HEK293 (cell line): ENCODE results near the gene SIRPB2.

ENCODE experiments used
- CTCF ChIA-PET: fragments of 350-600 bp; formaldehyde crosslinking; extraction: SDS; loops from one replicate; lab custom pipeline; 2021; ENCODE audit warnings: antibody characterized with exemption; lab: Yijun Ruan, JAX
- POLR2A ChIA-PET: fragments of 300-600 bp; formaldehyde crosslinking; extraction: SDS; loops from one replicate; lab custom pipeline; 2020; ENCODE audit warnings: antibody characterized with exemption, inconsistent platforms; lab: Yijun Ruan, JAX
- H3K27ac ChIP-seq: fragments of 200-500 bp; sonication (Bioruptor generic); 2 replicates; pipeline ENCODE4 v1.5.1; 2014; ENCODE audit warnings: low read depth, low read length, control low read depth, inconsistent platforms; ENCODE audit errors: extremely low read depth
- H3K36me3 ChIP-seq, 2 experiments: fragments of 200-500 bp in 1 of 2; sonication (Bioruptor generic) in 1 of 2; 1 replicate in 1 of 2; 2 replicates in 1 of 2; pipeline ENCODE4 v1.5.1; 2014 to 2017; ENCODE audit warnings: inconsistent platforms in 2 of 2, low read length in 2 of 2; ENCODE audit not compliant: control insufficient read depth in 2 of 2, insufficient read depth in 1 of 2
- H3K4me1 ChIP-seq: fragments of 200-500 bp; sonication (Bioruptor generic); 2 replicates; pipeline ENCODE4 v1.5.1; 2014; ENCODE audit warnings: mild to moderate bottlenecking, low read length, inconsistent platforms; ENCODE audit not compliant: control insufficient read depth, insufficient read depth
- H3K4me3 ChIP-seq: 2 replicates; pipeline ENCODE4 v1.5.1; 2011; ENCODE audit warnings: low read depth, mild to moderate bottlenecking, control low read depth, low read length, moderate library complexity
- H3K9me3 ChIP-seq: fragments of 200-500 bp; sonication (Bioruptor generic); 2 replicates; pipeline ENCODE4 v1.5.1; 2014; ENCODE audit warnings: low read depth, low read length, inconsistent platforms; ENCODE audit not compliant: control insufficient read depth, insufficient read depth
- ATF2 ChIP-seq: fragments of 450-650 bp; formaldehyde crosslinking; IDR thresholded peaks from 2 replicates; pipeline ENCODE4 v1.5.1; 2016; ENCODE audit warnings: missing biosample characterization, missing genetic modification characterization, low read depth
- EGR2 ChIP-seq: fragments of 450-650 bp; formaldehyde crosslinking; IDR thresholded peaks from 2 replicates; pipeline ENCODE4 v1.5.1; 2016; ENCODE audit warnings: low read depth, missing biosample characterization, missing genetic modification characterization
- KLF1 ChIP-seq: fragments of 450-650 bp; formaldehyde crosslinking; IDR thresholded peaks from 2 replicates; pipeline ENCODE4 v1.5.1; 2016; ENCODE audit warnings: missing biosample characterization, missing genetic modification characterization
- KLF7 ChIP-seq: fragments of 450-650 bp; formaldehyde crosslinking; IDR thresholded peaks from 2 replicates; pipeline ENCODE4 v1.5.1; 2016; ENCODE audit warnings: missing biosample characterization, missing genetic modification characterization, borderline replicate concordance
- OSR2 ChIP-seq: fragments of 450-650 bp; formaldehyde crosslinking; IDR thresholded peaks from 2 replicates; pipeline ENCODE4 v1.5.1; 2016; ENCODE audit warnings: missing biosample characterization, missing genetic modification characterization
- REPIN1 ChIP-seq: fragments of 450-650 bp; formaldehyde crosslinking; IDR thresholded peaks from 2 replicates; pipeline ENCODE4 v1.5.1; 2017; ENCODE audit warnings: missing biosample characterization, missing genetic modification characterization, low read depth
- SALL2 ChIP-seq: fragments of 450-650 bp; formaldehyde crosslinking; IDR thresholded peaks from 2 replicates; pipeline ENCODE4 v1.5.0; 2017; ENCODE audit warnings: missing biosample characterization, mild to moderate bottlenecking, missing genetic modification characterization, borderline replicate concordance
- SP7 ChIP-seq: fragments of 450-650 bp; formaldehyde crosslinking; IDR thresholded peaks from 2 replicates; pipeline ENCODE4 v1.5.1; 2016; ENCODE audit warnings: missing biosample characterization, missing genetic modification characterization
- ZBTB48 ChIP-seq: fragments of 450-650 bp; formaldehyde crosslinking; IDR thresholded peaks from 2 replicates; pipeline ENCODE4 v1.5.1; 2016; ENCODE audit warnings: missing biosample characterization, missing genetic modification characterization
- ZFHX2 ChIP-seq: fragments of 450-650 bp; formaldehyde crosslinking; conservative IDR thresholded peaks from 2 replicates; pipeline ENCODE4 v1.5.1; 2016; ENCODE audit warnings: missing biosample characterization, missing genetic modification characterization
- ZFP41 ChIP-seq: fragments of 450-650 bp; formaldehyde crosslinking; IDR thresholded peaks from 2 replicates; pipeline ENCODE4 v1.5.1; 2016; ENCODE audit warnings: missing biosample characterization, missing genetic modification characterization, borderline replicate concordance
- ZNF114 ChIP-seq: fragments of 450-650 bp; formaldehyde crosslinking; IDR thresholded peaks from 2 replicates; pipeline ENCODE4 v1.5.0; 2017; ENCODE audit warnings: missing biosample characterization, missing genetic modification characterization
- ZNF146 ChIP-seq: fragments of 450-650 bp; formaldehyde crosslinking; IDR thresholded peaks from 2 replicates; pipeline ENCODE4 v1.5.1; 2016; ENCODE audit warnings: missing biosample characterization, missing genetic modification characterization
- ZNF157 ChIP-seq: fragments of 450-650 bp; formaldehyde crosslinking; IDR thresholded peaks from 2 replicates; pipeline ENCODE4 v1.5.1; 2016; ENCODE audit warnings: missing biosample characterization, missing genetic modification characterization
- ZNF223 ChIP-seq: fragments of 450-650 bp; formaldehyde crosslinking; IDR thresholded peaks from 2 replicates; pipeline ENCODE4 v1.5.1; 2016; ENCODE audit warnings: missing biosample characterization, missing genetic modification characterization
- ZNF24 ChIP-seq: fragments of 450-650 bp; formaldehyde crosslinking; IDR thresholded peaks from 2 replicates; pipeline ENCODE4 v1.5.1; 2016; ENCODE audit warnings: missing biosample characterization, missing genetic modification characterization
- ZNF350 ChIP-seq: fragments of 450-650 bp; formaldehyde crosslinking; IDR thresholded peaks from 2 replicates; pipeline ENCODE4 v1.5.0; 2017; ENCODE audit warnings: missing biosample characterization, mild to moderate bottlenecking, missing genetic modification characterization
- ZNF426 ChIP-seq: fragments of 450-650 bp; formaldehyde crosslinking; IDR thresholded peaks from 2 replicates; pipeline ENCODE4 v1.5.1; 2017; ENCODE audit warnings: missing biosample characterization, missing genetic modification characterization, mild to moderate bottlenecking, inconsistent platforms, moderate library complexity
- ZNF558 ChIP-seq: fragments of 450-650 bp; formaldehyde crosslinking; IDR thresholded peaks from 2 replicates; pipeline ENCODE4 v1.5.1; 2016; ENCODE audit warnings: missing biosample characterization, missing genetic modification characterization
- ZNF660 ChIP-seq: fragments of 450-650 bp; IDR thresholded peaks from 2 replicates; pipeline ENCODE4 v1.5.1; 2018; ENCODE audit warnings: missing biosample characterization, mild to moderate bottlenecking, missing genetic modification characterization
- ZNF837 ChIP-seq: fragments of 450-650 bp; formaldehyde crosslinking; IDR thresholded peaks from 2 replicates; pipeline ENCODE4 v1.5.1; 2016; ENCODE audit warnings: missing biosample characterization, missing genetic modification characterization
- ZSCAN30 ChIP-seq: fragments of 450-650 bp; IDR thresholded peaks from 2 replicates; pipeline ENCODE4 v1.5.1; 2018; ENCODE audit warnings: missing biosample characterization, mild to moderate bottlenecking, missing genetic modification characterization, moderate library complexity
- TF ChIP-seq, protein P1 (sequence below): fragments of 450-650 bp; formaldehyde crosslinking; IDR thresholded peaks from 2 replicates; pipeline ENCODE4 v1.5.1; 2017; ENCODE audit warnings: missing biosample characterization, missing genetic modification characterization
- TF ChIP-seq, protein P2 (sequence below): fragments of 450-650 bp; formaldehyde crosslinking; IDR thresholded peaks from 2 replicates; pipeline ENCODE4 v1.5.1; 2016; ENCODE audit warnings: missing biosample characterization, missing genetic modification characterization
- TF ChIP-seq, protein P3 (sequence below): fragments of 450-650 bp; IDR thresholded peaks from 2 replicates; pipeline ENCODE4 v1.5.1; 2018; ENCODE audit warnings: missing biosample characterization, mild to moderate bottlenecking, missing genetic modification characterization

SIRPB2 gene

GRCh38 chr20:1430004-1430451 lies 61.2 kb downstream of the SIRPB2 start:
- H3K4me1 ChIP-seq: peaks cover 5% of the 10 kb centered on the region; the same call in 1 of the 2 replicates
- TF ChIP-seq ATF2 (tag by site-specific recombination): peak; percentile 22; the same call in 1 of the 2 replicates
- no peak for TF ChIP-seq ZNF146
- no peak for TF ChIP-seq ZNF350 (tag by site-specific recombination)
- TF ChIP-seq, protein P1, sequence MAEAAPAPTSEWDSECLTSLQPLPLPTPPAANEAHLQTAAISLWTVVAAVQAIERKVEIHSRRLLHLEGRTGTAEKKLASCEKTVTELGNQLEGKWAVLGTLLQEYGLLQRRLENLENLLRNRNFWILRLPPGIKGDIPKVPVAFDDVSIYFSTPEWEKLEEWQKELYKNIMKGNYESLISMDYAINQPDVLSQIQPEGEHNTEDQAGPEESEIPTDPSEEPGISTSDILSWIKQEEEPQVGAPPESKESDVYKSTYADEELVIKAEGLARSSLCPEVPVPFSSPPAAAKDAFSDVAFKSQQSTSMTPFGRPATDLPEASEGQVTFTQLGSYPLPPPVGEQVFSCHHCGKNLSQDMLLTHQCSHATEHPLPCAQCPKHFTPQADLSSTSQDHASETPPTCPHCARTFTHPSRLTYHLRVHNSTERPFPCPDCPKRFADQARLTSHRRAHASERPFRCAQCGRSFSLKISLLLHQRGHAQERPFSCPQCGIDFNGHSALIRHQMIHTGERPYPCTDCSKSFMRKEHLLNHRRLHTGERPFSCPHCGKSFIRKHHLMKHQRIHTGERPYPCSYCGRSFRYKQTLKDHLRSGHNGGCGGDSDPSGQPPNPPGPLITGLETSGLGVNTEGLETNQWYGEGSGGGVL (tag by site-specific recombination): 0 out of 2 replicates have a peak, but pooled peaks have one; percentile 17
- no peak for TF ChIP-seq ZNF837 (tag by site-specific recombination)
- TF ChIP-seq EGR2 (tag by site-specific recombination): peak; percentile 75
- 0 out of 2 replicates have a peak, but pooled peaks have one; percentile 35 for TF ChIP-seq SP7 (tag by site-specific recombination)
- TF ChIP-seq ZNF157 (tag by site-specific recombination): no peak
- TF ChIP-seq KLF7 (tag by site-specific recombination): no peak
- TF ChIP-seq ZNF660 (tag by site-specific recombination): peak; percentile 98
- TF ChIP-seq ZFHX2 (tag by site-specific recombination): peak; percentile 76
- no peaks in the 10 kb centered on the region for H3K9me3 ChIP-seq
- ChIA-PET POLR2A (no interaction called here), CTCF (no interaction called here)
- no peak overlapping the region for H3K27ac ChIP-seq
- H3K4me3 ChIP-seq: no peak overlapping the region
- H3K36me3 ChIP-seq: no peaks in the 10 kb centered on the region

GRCh38 chr20:1429143-1429728 lies 62.0 kb downstream of the SIRPB2 start:
- CTCF ChIA-PET: interaction anchor here (5.8 kb wide), 1 partner anchor 8 kb away, joined by 44 read pairs; no protein-coding TSS in a partner anchor

GRCh38 chr20:1427457-1428054 lies 63.7 kb downstream of the SIRPB2 start:
- H3K4me1 ChIP-seq: peaks cover 5% of the 10 kb centered on the region; the same call in 1 of the 2 replicates
- no peaks in the 10 kb centered on the region for H3K36me3 ChIP-seq
- CTCF ChIA-PET: interaction anchor here (0.7 to 5.8 kb wide), 2 partner anchors 10 to 736 kb away, joined by 5 to 44 read pairs; no protein-coding TSS in a partner anchor
- no peak overlapping the region for H3K27ac ChIP-seq
- no peak overlapping the region for H3K4me3 ChIP-seq
- POLR2A ChIA-PET: no interaction called here
- H3K9me3 ChIP-seq: no peaks in the 10 kb centered on the region
- TF ChIP-seq ZFP41 (tag by site-specific recombination) (no peak), ZNF223 (tag by site-specific recombination) (no peak), ZSCAN30 (tag by site-specific recombination) (no peak; the same call in 1 of the 2 replicates), ZNF426 (tag by site-specific recombination) (no peak), EGR2 (tag by site-specific recombination) (no peak), OSR2 (tag by site-specific recombination) (no peak), ZBTB48 (tag by site-specific recombination) (no peak), ZNF24 (tag by site-specific recombination) (no peak), REPIN1 (no peak), SALL2 (tag by site-specific recombination) (no peak), ZNF558 (tag by site-specific recombination) (no peak)
- TF ChIP-seq, protein P2, sequence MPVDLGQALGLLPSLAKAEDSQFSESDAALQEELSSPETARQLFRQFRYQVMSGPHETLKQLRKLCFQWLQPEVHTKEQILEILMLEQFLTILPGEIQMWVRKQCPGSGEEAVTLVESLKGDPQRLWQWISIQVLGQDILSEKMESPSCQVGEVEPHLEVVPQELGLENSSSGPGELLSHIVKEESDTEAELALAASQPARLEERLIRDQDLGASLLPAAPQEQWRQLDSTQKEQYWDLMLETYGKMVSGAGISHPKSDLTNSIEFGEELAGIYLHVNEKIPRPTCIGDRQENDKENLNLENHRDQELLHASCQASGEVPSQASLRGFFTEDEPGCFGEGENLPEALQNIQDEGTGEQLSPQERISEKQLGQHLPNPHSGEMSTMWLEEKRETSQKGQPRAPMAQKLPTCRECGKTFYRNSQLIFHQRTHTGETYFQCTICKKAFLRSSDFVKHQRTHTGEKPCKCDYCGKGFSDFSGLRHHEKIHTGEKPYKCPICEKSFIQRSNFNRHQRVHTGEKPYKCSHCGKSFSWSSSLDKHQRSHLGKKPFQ (tag by site-specific recombination): no peak
- TF ChIP-seq, protein P3, sequence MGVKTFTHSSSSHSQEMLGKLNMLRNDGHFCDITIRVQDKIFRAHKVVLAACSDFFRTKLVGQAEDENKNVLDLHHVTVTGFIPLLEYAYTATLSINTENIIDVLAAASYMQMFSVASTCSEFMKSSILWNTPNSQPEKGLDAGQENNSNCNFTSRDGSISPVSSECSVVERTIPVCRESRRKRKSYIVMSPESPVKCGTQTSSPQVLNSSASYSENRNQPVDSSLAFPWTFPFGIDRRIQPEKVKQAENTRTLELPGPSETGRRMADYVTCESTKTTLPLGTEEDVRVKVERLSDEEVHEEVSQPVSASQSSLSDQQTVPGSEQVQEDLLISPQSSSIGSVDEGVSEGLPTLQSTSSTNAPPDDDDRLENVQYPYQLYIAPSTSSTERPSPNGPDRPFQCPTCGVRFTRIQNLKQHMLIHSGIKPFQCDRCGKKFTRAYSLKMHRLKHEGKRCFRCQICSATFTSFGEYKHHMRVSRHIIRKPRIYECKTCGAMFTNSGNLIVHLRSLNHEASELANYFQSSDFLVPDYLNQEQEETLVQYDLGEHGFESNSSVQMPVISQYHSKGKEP (tag by site-specific recombination): 0 out of 2 replicates have a peak, but pooled peaks have one; percentile 6

More at GRCh38 chr20:1429143-1429728, 62.0 kb downstream of the SIRPB2 start:
- TF ChIP-seq KLF1 (tag by site-specific recombination) (peak; percentile 48), ZNF114 (tag by site-specific recombination) (no peak)
- Histone ChIP-seq H3K36me3 (no peaks in the 10 kb centered on the region), H3K9me3 (no peaks in the 10 kb centered on the region), H3K4me3 (no peak overlapping the region), H3K27ac (no peak overlapping the region), H3K4me1 (peaks cover 5% of the 10 kb centered on the region; the same call in 1 of the 2 replicates)
- POLR2A ChIA-PET: no interaction called here
